Muscle of leg (tissue), 11 donors: ENCODE results near the gene C1orf210. TPM values are rescaled to one million over a fixed set of nuclear protein-coding genes. Genes with fewer than 3 reads are reported as not detected.
A peak's percentile ranks its signal among the peaks of the same experiment; 100 is the strongest.

Experiments
- DNase-seq: peaks from one replicate; pipeline ENCODE4 v3.0.0; 2013
- H3K27ac ChIP-seq: one replicate; pipeline ENCODE4 v1.5.1; 2013; ENCODE audit warnings: mild to moderate bottlenecking, low read length, control low read depth
- H3K27me3 ChIP-seq: one replicate; pipeline ENCODE4 v1.6.1; 2013; ENCODE audit warnings: low read length; ENCODE audit not compliant: control insufficient read depth, insufficient read depth
- H3K36me3 ChIP-seq: one replicate; pipeline ENCODE4 v1.6.1; 2013; ENCODE audit warnings: low read length; ENCODE audit not compliant: control insufficient read depth, insufficient read depth
- H3K4me1 ChIP-seq: one replicate; pipeline ENCODE4 v1.6.1; 2013; ENCODE audit warnings: low read length; ENCODE audit not compliant: control insufficient read depth, insufficient read depth
- H3K4me3 ChIP-seq: one replicate; pipeline ENCODE4 v1.5.1; 2013; ENCODE audit warnings: low read length, control low read depth
- H3K9me3 ChIP-seq: replicated peaks from 2 replicates; pipeline ENCODE4 v1.6.1; 2013; ENCODE audit warnings: low read depth, low read length; ENCODE audit not compliant: control insufficient read depth
- WGBS: methylation state at CpG from one replicate; pipeline ENCODE4 v1.1.5; 2013; ENCODE audit warnings: missing lambda C conversion rate; ENCODE audit not compliant: insufficient coverage; 5-methylcytosine and 5-hydroxymethylcytosine counted together
- polyA plus RNA-seq, 8 donors: library from polyadenylated mRNA; unstranded; fragments of 120-200 nt; gene quantifications; one replicate each; pipeline versions ENCODE4 v1.2.1 to v1.2.3, GENCODE V29; 2013; ENCODE audit warnings: inconsistent platforms in 1 of 8, low replicate concordance in 1 of 8; ENCODE audit not compliant: insufficient read length in 8 of 8, insufficient read depth in 1 of 8
- total RNA-seq: library from RNA; stranded (reverse); fragments of 120-200 nt; gene quantifications from one replicate; pipeline ENCODE4 v1.2.4, GENCODE V29; 2013

Gene C1orf210
- total and polyA plus RNA-seq, 9 donors: 0.13 to 2.9 (median 0.80) TPM; not detected in 6

- Histone ChIP-seq H3K36me3 (no peaks in the 10 kb centered on the region), H3K4me3 (no peak overlapping the region), H3K27ac (no peak overlapping the region), H3K27me3 (no peaks in the 10 kb centered on the region), H3K4me1 (peaks cover 16% of the 10 kb centered on the region), H3K9me3 (no peaks in the 10 kb centered on the region)
- 91% methylated on average over 4 of the region's 8 CpGs for WGBS
- DNase-seq: no peak
These were observed 50.3 kb downstream of the C1orf210 start for GRCh38 chr1:43235040-43235439.

- H3K4me1 ChIP-seq: peaks cover 16% of the 10 kb centered on the region
- H3K27ac ChIP-seq: no peak overlapping the region
- H3K9me3 ChIP-seq: no peaks in the 10 kb centered on the region
- no peak for DNase-seq
- H3K4me3 ChIP-seq: no peak overlapping the region
- no peaks in the 10 kb centered on the region for H3K27me3 ChIP-seq
- 94% methylated on average over 15 of the region's 17 CpGs for WGBS
- no peaks in the 10 kb centered on the region for H3K36me3 ChIP-seq
These were observed 51.1 kb downstream of the C1orf210 start for GRCh38 chr1:43234267-43234666.

- Histone ChIP-seq H3K27me3 (no peaks in the 10 kb centered on the region), H3K9me3 (no peaks in the 10 kb centered on the region), H3K4me3 (no peak overlapping the region), H3K27ac (no peak overlapping the region), H3K4me1 (peaks cover 14% of the 10 kb centered on the region), H3K36me3 (no peaks in the 10 kb centered on the region)
- DNase-seq: no peak
- WGBS: 72% methylated on average over 3 of the region's 5 CpGs
These were observed 51.8 kb downstream of the C1orf210 start for GRCh38 chr1:43233631-43234030.

GRCh38 chr1:43232482-43232881 lies 52.9 kb downstream of the C1orf210 start:
- WGBS: 70% methylated on average over 3 of the region's 4 CpGs
- DNase-seq: peak; percentile 27
- no peak overlapping the region for H3K27ac ChIP-seq

GRCh38 chr1:43232074-43232473 lies 53.3 kb downstream of the C1orf210 start:
- Histone ChIP-seq H3K4me1 (peaks cover 9% of the 10 kb centered on the region), H3K27ac (no peak overlapping the region), H3K4me3 (no peak overlapping the region), H3K27me3 (no peaks in the 10 kb centered on the region), H3K9me3 (no peaks in the 10 kb centered on the region), H3K36me3 (no peaks in the 10 kb centered on the region)
- 25% methylated on average over 2 of the region's 4 CpGs for WGBS
- DNase-seq: peak; percentile 15

More at GRCh38 chr1:43232482-43232881, 52.9 kb downstream of the C1orf210 start:
- Histone ChIP-seq H3K9me3 (no peaks in the 10 kb centered on the region), H3K4me1 (peaks cover 9% of the 10 kb centered on the region), H3K4me3 (no peak overlapping the region), H3K27me3 (no peaks in the 10 kb centered on the region), H3K36me3 (no peaks in the 10 kb centered on the region)

Other genes starting within 250 kb of the C1orf210 start
- gene EBNA1BP2, start 113.3 kb downstream of the C1orf210 start, total RNA-seq: 43.6 TPM
- 10 to 100 TPM; 35.8 to 43.4 (median 39.2) TPM for gene EBNA1BP2, start 113.3 kb downstream of the C1orf210 start, polyA plus RNA-seq
- gene CFAP57, start 113.3 kb downstream of the C1orf210 start, total RNA-seq: 0.04 TPM
- gene CFAP57, start 113.3 kb downstream of the C1orf210 start, polyA plus RNA-seq: under 1 TPM; 0.14 to 0.36 (median 0.27) TPM
- not detected for gene TMEM125, start 15.6 kb downstream of the C1orf210 start, total RNA-seq
- gene TMEM125, start 15.6 kb downstream of the C1orf210 start, polyA plus RNA-seq: 1 to 10 TPM in 1 of 8 donors, under 1 TPM in 3, not detected in 4; 0.09 to 2.4 (median 0.34) TPM
- 32.7 TPM for gene TIE1, start 15.4 kb upstream of the C1orf210 start, total RNA-seq
- gene TIE1, start 15.4 kb upstream of the C1orf210 start, polyA plus RNA-seq: 10 to 100 TPM; 38.5 to 58.0 (median 45.0) TPM
- 0.09 TPM for gene MPL, start 52.2 kb upstream of the C1orf210 start, total RNA-seq
- under 1 TPM in 5 of 8 donors, not detected in 3; 0.10 to 0.18 (median 0.16) TPM for gene MPL, start 52.2 kb upstream of the C1orf210 start, polyA plus RNA-seq
- 12.5 TPM for gene CDC20, start 73.4 kb upstream of the C1orf210 start, total RNA-seq
- 10 to 100 TPM; 17.4 to 28.8 (median 22.5) TPM for gene CDC20, start 73.4 kb upstream of the C1orf210 start, polyA plus RNA-seq
- 25.4 TPM for gene ELOVL1, start 82.4 kb upstream of the C1orf210 start, total RNA-seq
- 10 to 100 TPM; 37.1 to 51.1 (median 39.6) TPM for gene ELOVL1, start 82.4 kb upstream of the C1orf210 start, polyA plus RNA-seq
- 33.9 TPM for gene MED8, start 104.2 kb upstream of the C1orf210 start, total RNA-seq
- 10 to 100 TPM; 24.7 to 35.0 (median 27.9) TPM for gene MED8, start 104.2 kb upstream of the C1orf210 start, polyA plus RNA-seq
- 18.8 TPM for gene SZT2, start 104.3 kb upstream of the C1orf210 start, total RNA-seq
- gene SZT2, start 104.3 kb upstream of the C1orf210 start, polyA plus RNA-seq: 10 to 100 TPM; 10.5 to 20.1 (median 14.8) TPM
- 22.2 TPM for gene HYI, start 168.3 kb upstream of the C1orf210 start, total RNA-seq
- 10 to 100 TPM; 17.8 to 29.2 (median 22.3) TPM for gene HYI, start 168.3 kb upstream of the C1orf210 start, polyA plus RNA-seq
- 9.3 TPM for gene PTPRF, start 245.3 kb upstream of the C1orf210 start, total RNA-seq
- gene PTPRF, start 245.3 kb upstream of the C1orf210 start, polyA plus RNA-seq: 10 to 100 TPM; 13.0 to 41.2 (median 21.5) TPM